ENCODE data around the gene PHTF2.

DNA sequence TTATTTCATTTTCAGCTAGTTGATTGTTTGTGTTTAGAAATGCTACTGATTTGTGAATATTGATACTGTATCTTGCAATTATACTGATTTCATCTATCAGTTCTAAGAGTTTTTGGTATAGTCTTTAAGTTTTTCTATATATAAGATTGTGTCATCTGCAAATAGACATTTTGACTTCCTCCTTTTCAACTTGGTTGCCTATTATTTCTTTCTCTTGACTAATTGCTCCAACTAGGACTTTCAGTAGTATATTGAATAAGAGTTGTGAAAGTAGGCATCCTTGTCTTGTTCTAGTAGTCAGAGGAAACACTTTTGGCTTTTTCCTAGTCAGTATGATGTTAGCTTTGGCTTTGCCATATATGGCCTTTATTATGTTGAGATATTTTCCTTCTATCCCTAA is 20.4 kb downstream of the PHTF2 start:
- TF ChIP-seq SP1 (IDR thresholded peaks at IDR 0.05) (no peak), SUZ12 (IDR thresholded peaks at IDR 0.05) (no peak), BHLHE40 (IDR thresholded peaks at IDR 0.05; ENCODE audit: borderline replicate concordance) (no peak), PKNOX1 (IDR thresholded peaks at IDR 0.05) (no peak), FOXA1 (IDR thresholded peaks at IDR 0.05) (no peak), LEF1 (IDR thresholded peaks at IDR 0.05; ENCODE audit: borderline replicate concordance) (no peak), FOXK2 (IDR thresholded peaks at IDR 0.05) (no peak), FOXM1 (IDR thresholded peaks at IDR 0.05; ENCODE audit: borderline replicate concordance) (no peak), ZNF384 (IDR thresholded peaks at IDR 0.05) (no peak)

Measured in HEK293T (cell line).